ENCODE results near the gene CFAP410.

The CFAP410 gene

GRCh38 chr21:44331650-44332307 is 7.4 kb downstream of the CFAP410 start:
- no peak for DNase-seq (ENCODE audit: low read depth in 2 of 3, low spot score in 1 of 3)

GRCh38 chr21:44331209-44331608 is 8.0 kb downstream of the CFAP410 start:
- DNase-seq (ENCODE audit: low read depth in 2 of 3, low spot score in 1 of 3): no peak

GRCh38 chr21:44330698-44331097 is 8.5 kb downstream of the CFAP410 start:
- no peak for DNase-seq (ENCODE audit: low read depth in 2 of 3, low spot score in 1 of 3)

- no peak for DNase-seq (ENCODE audit: low read depth in 2 of 3, low spot score in 1 of 3)
Measured at GRCh38 chr21:44329971-44330681, 9.1 kb downstream of the CFAP410 start.

- DNase-seq (ENCODE audit: low read depth in 2 of 3, low spot score in 1 of 3): no peak
Measured at GRCh38 chr21:44329086-44329889, 9.9 kb downstream of the CFAP410 start.

- no peak for DNase-seq (ENCODE audit: low read depth in 2 of 3, low spot score in 1 of 3)
Measured at GRCh38 chr21:44328242-44328895, 10.8 kb downstream of the CFAP410 start.

GRCh38 chr21:44327603-44327974 is 11.6 kb downstream of the CFAP410 start:
- no peak for DNase-seq (ENCODE audit: low read depth in 2 of 3, low spot score in 1 of 3)

- DNase-seq (ENCODE audit: low read depth in 2 of 3, low spot score in 1 of 3): no peak
Measured at GRCh38 chr21:44326716-44327602, 12.2 kb downstream of the CFAP410 start.

GRCh38 chr21:44326272-44326647 is 12.9 kb downstream of the CFAP410 start:
- DNase-seq (ENCODE audit: low read depth in 2 of 3, low spot score in 1 of 3): no peak

- no peak for DNase-seq (ENCODE audit: low read depth in 2 of 3, low spot score in 1 of 3)
Measured at GRCh38 chr21:44325386-44326271, 13.6 kb downstream of the CFAP410 start.

GRCh38 chr21:44324854-44325107 is 14.4 kb downstream of the CFAP410 start:
- DNase-seq (ENCODE audit: low read depth in 2 of 3, low spot score in 1 of 3): no peak

GRCh38 chr21:44324106-44324853 is 14.9 kb downstream of the CFAP410 start:
- DNase-seq (ENCODE audit: low read depth in 2 of 3, low spot score in 1 of 3): no peak

GRCh38 chr21:44323591-44323990 is 15.6 kb downstream of the CFAP410 start:
- no peak for DNase-seq (ENCODE audit: low read depth in 2 of 3, low spot score in 1 of 3)

GRCh38 chr21:44322621-44323325 is 16.4 kb downstream of the CFAP410 start:
- no peak for DNase-seq (ENCODE audit: low read depth in 2 of 3, low spot score in 1 of 3)

- DNase-seq (ENCODE audit: low read depth in 2 of 3, low spot score in 1 of 3): no peak
Measured at GRCh38 chr21:44321846-44322450, 17.2 kb downstream of the CFAP410 start.

GRCh38 chr21:44320847-44321246 is 18.3 kb downstream of the CFAP410 start:
- no peak for DNase-seq (ENCODE audit: low read depth in 2 of 3, low spot score in 1 of 3)

- DNase-seq (ENCODE audit: low read depth in 2 of 3, low spot score in 1 of 3): no peak
Measured at GRCh38 chr21:44319407-44320065, 19.7 kb downstream of the CFAP410 start.

Measured in stimulated activated CD4-positive, alpha-beta T cell treated with anti-CD3 and anti-CD28 coated beads, Interleukin-12 subunit alpha, Interleukin-12 subunit beta, amount 100 ng/mL, for 48 hours (primary cell).